ENCODE data around the gene SNX4.
"Not testable (repeated sequence)": the region's sequence is repeated elsewhere in the genome, so short reads cannot be mapped to it uniquely, and the experiment has no call there.

The SNX4 gene

DNA sequence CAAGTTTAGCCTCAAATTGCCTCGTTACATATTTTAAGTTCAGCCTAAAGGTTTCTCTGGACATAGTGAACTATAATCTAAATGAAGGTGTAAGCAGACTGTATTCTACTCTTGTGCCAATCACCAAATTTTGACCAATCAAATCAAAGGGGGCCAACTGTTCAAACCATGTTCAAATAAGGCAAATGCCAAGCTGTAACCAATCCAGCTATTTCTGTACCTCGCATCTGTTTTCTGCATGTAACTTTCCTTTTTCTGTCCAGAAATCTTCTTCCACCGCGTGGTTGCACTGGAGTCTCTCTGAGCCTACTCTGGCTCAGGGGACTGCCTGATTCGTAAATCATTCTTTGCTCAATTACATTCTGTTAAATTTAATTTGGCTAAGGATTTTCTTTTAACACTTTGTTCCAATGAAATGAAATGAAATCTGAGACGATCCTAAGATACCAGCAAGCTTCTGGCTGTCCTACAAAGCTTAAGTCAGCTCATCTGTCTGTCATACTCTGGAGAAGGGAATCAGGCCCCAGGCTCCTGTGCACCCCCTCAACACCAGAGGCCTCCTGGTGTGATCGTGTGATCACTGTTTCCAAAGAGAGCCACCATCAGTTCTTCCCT, 91.7 kb downstream of the SNX4 start:
- TF ChIP-seq, protein P1, sequence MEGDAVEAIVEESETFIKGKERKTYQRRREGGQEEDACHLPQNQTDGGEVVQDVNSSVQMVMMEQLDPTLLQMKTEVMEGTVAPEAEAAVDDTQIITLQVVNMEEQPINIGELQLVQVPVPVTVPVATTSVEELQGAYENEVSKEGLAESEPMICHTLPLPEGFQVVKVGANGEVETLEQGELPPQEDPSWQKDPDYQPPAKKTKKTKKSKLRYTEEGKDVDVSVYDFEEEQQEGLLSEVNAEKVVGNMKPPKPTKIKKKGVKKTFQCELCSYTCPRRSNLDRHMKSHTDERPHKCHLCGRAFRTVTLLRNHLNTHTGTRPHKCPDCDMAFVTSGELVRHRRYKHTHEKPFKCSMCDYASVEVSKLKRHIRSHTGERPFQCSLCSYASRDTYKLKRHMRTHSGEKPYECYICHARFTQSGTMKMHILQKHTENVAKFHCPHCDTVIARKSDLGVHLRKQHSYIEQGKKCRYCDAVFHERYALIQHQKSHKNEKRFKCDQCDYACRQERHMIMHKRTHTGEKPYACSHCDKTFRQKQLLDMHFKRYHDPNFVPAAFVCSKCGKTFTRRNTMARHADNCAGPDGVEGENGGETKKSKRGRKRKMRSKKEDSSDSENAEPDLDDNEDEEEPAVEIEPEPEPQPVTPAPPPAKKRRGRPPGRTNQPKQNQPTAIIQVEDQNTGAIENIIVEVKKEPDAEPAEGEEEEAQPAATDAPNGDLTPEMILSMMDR (IDR thresholded peaks at IDR 0.05; ENCODE audit: extremely low read depth, missing control alignments): no peak
- no peak for DNase-seq (ENCODE audit: low spot score)

DNA sequence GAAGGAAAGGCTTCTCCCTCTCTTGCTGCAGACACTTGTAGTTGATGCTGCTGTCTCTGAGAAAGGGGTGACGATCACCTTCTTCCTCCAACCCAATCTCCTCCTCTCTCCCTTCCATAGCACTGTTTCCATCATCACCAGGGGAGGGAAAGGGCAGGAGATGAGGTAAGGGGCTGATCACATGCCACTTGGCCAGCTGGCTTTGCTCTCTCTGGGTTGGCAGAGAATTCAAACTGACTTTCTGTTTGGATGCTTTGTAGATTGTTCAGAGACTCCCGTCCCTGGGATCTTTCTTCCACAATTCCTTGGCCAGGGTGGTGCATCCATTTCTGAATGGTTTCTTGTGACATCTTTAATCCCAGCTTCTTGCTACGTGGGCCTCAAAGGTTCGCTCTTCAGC, 101.7 kb downstream of the SNX4 start:
- DNase-seq (ENCODE audit: low spot score): no peak
- TF ChIP-seq, protein P1 (IDR thresholded peaks at IDR 0.05; ENCODE audit: extremely low read depth, missing control alignments): no peak

DNA sequence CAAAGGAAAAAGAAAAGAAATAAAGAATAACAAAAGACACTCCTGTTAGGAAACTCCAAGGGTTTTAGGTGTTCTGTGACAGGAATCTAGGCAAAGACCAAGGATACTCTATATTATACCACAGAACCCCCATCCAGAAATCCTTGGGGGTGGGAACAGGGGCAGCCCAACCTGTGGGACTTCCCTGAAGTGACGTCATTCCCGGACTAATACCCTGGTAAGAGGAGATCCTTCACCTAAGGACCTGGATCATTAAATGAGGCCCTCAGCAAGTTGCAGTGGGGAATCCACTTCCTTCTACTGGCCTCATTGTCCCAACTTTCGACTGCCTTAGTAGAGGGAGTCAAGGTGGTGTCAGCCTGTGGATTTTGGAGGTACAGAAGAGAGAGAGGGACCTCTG, 103.8 kb downstream of the SNX4 start:
- no peak for DNase-seq (ENCODE audit: low spot score)
- TF ChIP-seq, protein P1 (IDR thresholded peaks at IDR 0.05; ENCODE audit: extremely low read depth, missing control alignments): no peak

DNA sequence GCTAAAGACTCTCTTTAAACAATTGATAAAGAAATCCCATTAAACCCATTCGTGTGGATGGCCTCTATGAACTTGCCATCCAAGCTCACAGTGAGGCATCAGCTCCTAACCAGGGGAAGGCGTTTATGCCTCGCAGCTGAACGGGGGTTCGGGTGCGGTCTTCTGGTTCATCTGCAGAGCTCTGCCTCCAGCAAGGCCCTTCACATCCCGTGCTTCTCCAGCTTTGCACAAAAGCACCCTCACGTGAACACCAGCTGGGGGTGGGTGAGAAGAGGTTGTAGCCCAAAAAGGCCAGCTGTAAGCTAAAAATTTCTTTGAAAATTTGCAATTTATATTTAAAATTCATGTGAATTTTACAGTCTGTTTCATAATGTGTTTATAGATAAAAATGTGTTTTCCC, 105.3 kb downstream of the SNX4 start:
- TF ChIP-seq, protein P1 (IDR thresholded peaks at IDR 0.05; ENCODE audit: extremely low read depth, missing control alignments): no peak
- DNase-seq (ENCODE audit: low spot score): no peak

DNA sequence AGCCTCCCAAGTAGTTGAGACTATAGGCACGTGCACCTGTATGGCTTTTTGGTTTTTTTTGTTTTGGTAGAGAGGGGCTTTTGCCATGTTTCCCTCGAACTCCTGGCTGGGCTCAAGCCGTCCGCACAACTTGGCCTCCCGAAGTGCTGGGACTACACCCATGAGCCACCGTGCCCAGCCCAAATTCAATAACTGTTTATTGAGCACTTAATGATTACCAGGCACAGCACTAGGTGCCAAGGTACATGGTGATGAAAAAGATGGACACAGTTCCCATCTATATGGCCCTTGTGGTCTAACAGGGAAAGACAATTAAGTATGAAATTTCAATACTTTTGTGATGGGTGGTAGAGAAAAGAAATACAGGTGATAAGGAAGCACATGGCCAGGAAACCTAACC, 109.1 kb downstream of the SNX4 start:
- DNase-seq (ENCODE audit: low spot score): no peak
- TF ChIP-seq, protein P1 (IDR thresholded peaks at IDR 0.05; ENCODE audit: extremely low read depth, missing control alignments): no peak

DNA sequence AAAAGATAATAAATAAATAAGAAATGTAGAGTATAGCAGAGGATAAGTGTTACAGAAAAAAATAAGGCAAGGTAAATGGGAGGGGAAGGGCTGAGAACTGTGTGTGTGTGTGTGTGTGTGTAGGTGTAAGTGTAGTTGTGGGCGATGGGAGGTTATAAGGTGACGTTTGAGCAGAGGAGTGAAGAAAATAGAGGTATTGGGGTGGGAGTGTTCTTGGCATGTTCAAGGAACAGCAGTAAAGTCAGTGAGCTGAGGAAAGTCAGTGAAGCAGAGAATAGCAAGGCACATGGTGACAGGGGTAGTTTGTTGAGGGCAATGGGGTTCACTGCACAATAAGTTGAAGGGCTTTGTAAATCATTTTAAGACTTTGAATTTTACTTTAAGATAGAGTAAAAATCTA, 113.9 kb downstream of the SNX4 start:
- TF ChIP-seq, protein P1 (IDR thresholded peaks at IDR 0.05; ENCODE audit: extremely low read depth, missing control alignments): no peak
- DNase-seq (ENCODE audit: low spot score): no peak

DNA sequence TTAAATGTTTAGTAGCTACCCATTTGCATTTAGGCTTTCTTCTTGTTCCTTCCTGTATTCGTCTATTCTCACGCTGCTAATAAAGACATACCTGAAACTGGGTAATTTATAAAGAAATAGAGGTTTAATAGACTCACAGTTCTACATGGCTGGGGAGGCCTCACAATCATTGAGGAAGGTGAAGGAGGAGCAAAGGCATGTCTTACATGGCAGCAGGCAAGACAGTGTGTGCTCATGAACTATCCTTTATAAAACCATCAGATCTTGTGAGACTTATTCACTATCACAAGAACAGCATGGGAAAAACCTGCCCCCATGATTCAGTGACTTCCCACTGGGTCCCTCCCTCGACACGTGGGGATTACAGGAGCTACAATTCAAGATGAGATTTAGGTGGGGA, 114.5 kb downstream of the SNX4 start:
- DNase-seq (ENCODE audit: low spot score): not testable (repeated sequence)

DNA sequence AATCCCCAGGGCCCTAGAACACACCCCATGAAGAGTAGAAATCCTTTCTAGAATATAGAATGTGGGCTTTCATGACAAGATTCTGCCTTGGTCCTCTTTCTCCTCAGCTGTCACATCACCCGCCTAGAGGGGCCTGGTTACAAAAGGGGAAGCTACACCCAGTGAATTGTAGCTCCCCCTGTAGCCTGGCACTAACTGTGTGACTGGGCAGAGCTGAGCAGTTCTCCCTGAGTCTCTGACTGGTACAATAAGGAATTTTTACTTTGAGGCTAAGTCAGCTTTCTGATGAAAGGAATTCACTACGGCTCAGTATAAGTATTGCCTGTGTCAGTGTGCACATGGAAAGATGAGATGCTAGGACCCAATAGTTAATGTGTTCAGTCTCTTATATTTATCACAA, 116.2 kb downstream of the SNX4 start:
- TF ChIP-seq, protein P1 (IDR thresholded peaks at IDR 0.05; ENCODE audit: extremely low read depth, missing control alignments): no peak
- no peak for DNase-seq (ENCODE audit: low spot score)

Measured in GM20000 (cell line).